ENCODE data around the gene ALDH6A1.

ALDH6A1 gene

GRCh38 chr14:74034572-74034971 is 49.7 kb downstream of the ALDH6A1 start:
- no peak overlapping the region for H3K4me3 ChIP-seq (replicated peaks; ENCODE audit: low read depth, low read length)
- DNase-seq (ENCODE audit: low read depth): no peak
- TF ChIP-seq CTCF (IDR thresholded peaks at IDR 0.05; ENCODE audit: low read length, missing control alignments): no peak

GRCh38 chr14:74029136-74029535 is 55.1 kb downstream of the ALDH6A1 start:
- H3K4me3 ChIP-seq (replicated peaks; ENCODE audit: low read depth, low read length): no peak overlapping the region
- TF ChIP-seq CTCF (IDR thresholded peaks at IDR 0.05; ENCODE audit: low read length, missing control alignments): no peak
- no peak for DNase-seq (ENCODE audit: low read depth)

GRCh38 chr14:74022346-74022745 is 61.9 kb downstream of the ALDH6A1 start:
- no peak for DNase-seq (ENCODE audit: low read depth)
- no peak overlapping the region for H3K4me3 ChIP-seq (replicated peaks; ENCODE audit: low read depth, low read length)

GRCh38 chr14:74019408-74020137 is 64.7 kb downstream of the ALDH6A1 start:
- H3K4me3 ChIP-seq (replicated peaks; ENCODE audit: low read depth, low read length): peak overlapping the region; percentile 91
- no peak for TF ChIP-seq CTCF (IDR thresholded peaks at IDR 0.05; ENCODE audit: low read length, missing control alignments)
- DNase-seq (ENCODE audit: low read depth): peak; percentile 81

More at GRCh38 chr14:74022346-74022745, 61.9 kb downstream of the ALDH6A1 start:
- TF ChIP-seq CTCF (IDR thresholded peaks at IDR 0.05; ENCODE audit: low read length, missing control alignments): no peak

GRCh38 chr14:74018586-74019407 is 65.5 kb downstream of the ALDH6A1 start, which contains the start of the genes BBOF1 and ENTPD5:
BBOF1 (plus strand) TSS chr14:74019349; CDS start chr14:74019479, 130 bp downstream.
ENTPD5 (minus strand) TSS chr14:74019288; CDS start chr14:73988102, 31,186 bp downstream.
- peak within 1 kb of the TSS; percentile 91 for H3K4me3 ChIP-seq (replicated peaks; ENCODE audit: low read depth, low read length)
- no peak for TF ChIP-seq CTCF (IDR thresholded peaks at IDR 0.05; ENCODE audit: low read length, missing control alignments)
- peak; percentile 85 for DNase-seq (ENCODE audit: low read depth)

- no peak for TF ChIP-seq CTCF (IDR thresholded peaks at IDR 0.05; ENCODE audit: low read length, missing control alignments)
- peak overlapping the region; percentile 91 for H3K4me3 ChIP-seq (replicated peaks; ENCODE audit: low read depth, low read length)
- DNase-seq (ENCODE audit: low read depth): peak; percentile 62
Measured at GRCh38 chr14:74018174-74018585, 66.1 kb downstream of the ALDH6A1 start.

All from fibroblast of pulmonary artery (primary cell).